Liver (tissue), 3 donors: ENCODE data around the gene MYO9B.

Experiments
- CTCF ChIP-seq: fragments of 150-350 bp; IDR thresholded peaks from 2 replicates; pipeline ENCODE4 v1.5.1; 2017; ENCODE audit warnings: improper control_type of control experiment, low read depth, low read length; ENCODE audit not compliant: missing input control
- FOXA1 ChIP-seq: IDR thresholded peaks from 2 replicates; pipeline ENCODE4 v1.6.1; 2016; ENCODE audit warnings: antibody characterized with exemption
- GABPA ChIP-seq, 2 donors: IDR thresholded peaks in 1 of 2; conservative IDR thresholded peaks in 1 of 2; 2 replicates each; pipeline ENCODE4 v1.6.1; 2016; ENCODE audit warnings: antibody characterized with exemption in 2 of 2, mild to moderate bottlenecking in 1 of 2, moderate library complexity in 1 of 2
- MAX ChIP-seq: IDR thresholded peaks from 2 replicates; pipeline ENCODE4 v1.6.1; 2016; ENCODE audit warnings: antibody characterized with exemption
- RAD21 ChIP-seq, 2 donors: IDR thresholded peaks; 2 replicates each; pipeline ENCODE4 v1.6.1; 2016; ENCODE audit warnings: antibody characterized with exemption in 2 of 2, mild to moderate bottlenecking in 2 of 2
- REST ChIP-seq: IDR thresholded peaks from 2 replicates; pipeline ENCODE4 v1.6.1; 2016; ENCODE audit warnings: antibody characterized with exemption, mild to moderate bottlenecking
- RXRA ChIP-seq, 2 donors: IDR thresholded peaks; 2 replicates each; pipeline ENCODE4 v1.6.1; 2017 to 2018; ENCODE audit warnings: antibody characterized with exemption in 2 of 2, mild to moderate bottlenecking in 1 of 2
- SP1 ChIP-seq: IDR thresholded peaks from 2 replicates; pipeline ENCODE4 v1.6.1; 2018; ENCODE audit warnings: antibody characterized with exemption, mild to moderate bottlenecking
- TAF1 ChIP-seq: conservative IDR thresholded peaks from 2 replicates; pipeline ENCODE4 v1.6.1; 2016; ENCODE audit warnings: antibody characterized with exemption, mild to moderate bottlenecking
- ZBTB33 ChIP-seq: IDR thresholded peaks from 2 replicates; pipeline ENCODE4 v1.6.1; 2016; ENCODE audit warnings: antibody characterized with exemption
- donor health status: healthy.
- donor health status: healthy.

GRCh38 chr19:17095141-17095919 lies 19.8 kb downstream of the MYO9B start:
- TF ChIP-seq ZBTB33 (no peak), CTCF (no peak), RAD21 (IDR thresholded peaks at IDR 0.05) (peak in 1 of 2 donors; percentile 8), SP1 (peak; percentile 20), TAF1 (no peak), RXRA (IDR thresholded peaks at IDR 0.05) (peak in 1 of 2 donors; percentile 33), REST (no peak), MAX (no peak), GABPA (IDR thresholded peaks at IDR 0.05 in 1 of 2, conservative IDR thresholded peaks at IDR 0.05 in 1 of 2) (no peak), FOXA1 (no peak)
